ENCODE measurements around the gene DLG3. TPM values are rescaled to one million over a fixed set of nuclear protein-coding genes. Genes with fewer than 3 reads are reported as not detected.

Gene DLG3
- total and polyA plus RNA-seq, 10 of the 15 experiments (the other 5 are each of a cell fraction or from before 2014, with no cell fraction given): 1.3 to 32.2 (median 3.9) TPM

DNA sequence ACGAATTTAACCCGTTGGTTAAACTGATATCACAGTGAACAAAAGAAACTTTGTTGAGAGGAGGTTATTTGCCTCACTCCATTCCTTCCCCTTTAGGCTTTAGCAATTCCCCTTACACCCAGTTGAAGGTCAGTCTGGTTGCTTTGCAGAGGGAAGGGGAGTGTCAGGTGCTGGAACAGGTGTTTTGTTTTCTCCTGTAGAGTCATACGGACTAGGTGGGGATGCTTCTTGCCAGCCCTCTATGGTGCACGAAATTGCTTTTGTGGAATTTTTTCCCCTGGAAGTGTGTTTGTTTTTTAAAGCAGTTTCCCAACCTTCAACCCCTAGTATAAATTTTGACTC lies 33.1 kb downstream of the DLG3 start (continued):
- TF ChIP-seq ESRRA (IDR thresholded peaks at IDR 0.05; ENCODE audit: low read length): no peak
- TF ChIP-seq NRF1 (conservative IDR thresholded peaks at IDR 0.05; ENCODE audit: low read depth, low read length): no peak

DNA sequence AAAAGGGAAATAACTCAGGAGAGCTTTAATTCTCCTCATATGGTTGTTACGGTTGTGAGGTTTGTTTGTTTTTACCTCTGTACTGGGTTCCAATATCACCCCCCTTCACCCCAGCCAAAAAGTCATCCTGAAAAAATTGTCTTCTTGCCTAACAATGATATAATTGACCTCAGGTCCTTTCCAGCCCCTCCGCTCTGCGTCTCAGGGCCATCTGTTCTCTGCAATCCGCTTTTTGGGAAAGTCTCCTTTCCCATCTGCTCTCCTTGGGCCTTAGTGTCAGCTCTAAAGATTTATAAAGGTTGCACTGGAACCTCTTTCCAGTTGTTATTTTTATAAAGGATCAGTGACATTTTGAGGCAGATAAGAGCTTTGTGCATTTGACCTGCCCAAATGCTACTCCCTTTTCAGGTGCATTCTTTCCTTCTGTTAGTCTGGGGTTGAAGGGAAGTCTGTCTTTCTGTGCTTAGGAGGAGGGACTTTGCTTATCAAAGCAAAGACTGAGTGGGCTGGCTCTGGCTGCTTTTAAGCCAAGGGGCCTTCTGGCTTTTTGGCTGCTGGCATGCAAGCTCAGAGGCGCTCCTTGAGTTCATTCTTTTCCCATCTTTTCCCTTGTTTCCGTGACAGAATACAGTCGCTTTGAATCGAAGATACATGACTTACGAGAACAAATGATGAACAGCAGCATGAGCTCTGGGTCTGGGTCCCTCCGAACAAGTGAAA lies 34.1 kb downstream of the DLG3 start:
- H3K9ac ChIP-seq (ENCODE audit: control insufficient read depth, insufficient read depth, low read length): no peak overlapping the region
- H3K4me3 ChIP-seq: no peak overlapping the region
- no peak for FAIRE-seq
- no peak for DNase-seq (ENCODE audit: low read depth, low spot score)
- ChIA-PET RAD21 (ENCODE audit: unreplicated experiment) (no interaction called here), SMC1A (ENCODE audit: uncharacterized antibody, unreplicated experiment) (interaction anchor here (0.8 kb wide), 1 partner anchor 10 kb away, joined by 3 read pairs; no protein-coding TSS in a partner anchor), POLR2A (no interaction called here), CTCF (interaction anchor here (0.7 to 1.3 kb wide), 4 partner anchors 11 to 76 kb away, joined by 3 to 4 read pairs (median 3); no protein-coding TSS in a partner anchor)
- WGBS (ENCODE audit: insufficient coverage, insufficient replicate concordance, low lambda C conversion rate, missing lambda C conversion rate): 48% methylated on average over 10 of the region's 10 CpGs
- H3K79me2 ChIP-seq (ENCODE audit: control insufficient read depth, insufficient read depth, low read length): no peaks in the 10 kb centered on the region
- no peaks in the 10 kb centered on the region for H3K27me3 ChIP-seq (replicated peaks in 1 of 2; ENCODE audit: control insufficient read depth in 2 of 2, insufficient read depth in 2 of 2, low read length in 1 of 2)
- H3K9me3 ChIP-seq (replicated peaks; ENCODE audit: control insufficient read depth, insufficient read depth, low read length): no peaks in the 10 kb centered on the region
- TF ChIP-seq CHD4 (IDR thresholded peaks at IDR 0.05) (no peak), JUNB (IDR thresholded peaks at IDR 0.05) (no peak)
- TF ChIP-seq, protein P1, sequence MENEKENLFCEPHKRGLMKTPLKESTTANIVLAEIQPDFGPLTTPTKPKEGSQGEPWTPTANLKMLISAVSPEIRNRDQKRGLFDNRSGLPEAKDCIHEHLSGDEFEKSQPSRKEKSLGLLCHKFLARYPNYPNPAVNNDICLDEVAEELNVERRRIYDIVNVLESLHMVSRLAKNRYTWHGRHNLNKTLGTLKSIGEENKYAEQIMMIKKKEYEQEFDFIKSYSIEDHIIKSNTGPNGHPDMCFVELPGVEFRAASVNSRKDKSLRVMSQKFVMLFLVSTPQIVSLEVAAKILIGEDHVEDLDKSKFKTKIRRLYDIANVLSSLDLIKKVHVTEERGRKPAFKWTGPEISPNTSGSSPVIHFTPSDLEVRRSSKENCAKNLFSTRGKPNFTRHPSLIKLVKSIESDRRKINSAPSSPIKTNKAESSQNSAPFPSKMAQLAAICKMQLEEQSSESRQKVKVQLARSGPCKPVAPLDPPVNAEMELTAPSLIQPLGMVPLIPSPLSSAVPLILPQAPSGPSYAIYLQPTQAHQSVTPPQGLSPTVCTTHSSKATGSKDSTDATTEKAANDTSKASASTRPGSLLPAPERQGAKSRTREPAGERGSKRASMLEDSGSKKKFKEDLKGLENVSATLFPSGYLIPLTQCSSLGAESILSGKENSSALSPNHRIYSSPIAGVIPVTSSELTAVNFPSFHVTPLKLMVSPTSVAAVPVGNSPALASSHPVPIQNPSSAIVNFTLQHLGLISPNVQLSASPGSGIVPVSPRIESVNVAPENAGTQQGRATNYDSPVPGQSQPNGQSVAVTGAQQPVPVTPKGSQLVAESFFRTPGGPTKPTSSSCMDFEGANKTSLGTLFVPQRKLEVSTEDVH (IDR thresholded peaks at IDR 0.05; ENCODE audit: low read depth, partially characterized antibody): no peak
- TF ChIP-seq, protein P2, sequence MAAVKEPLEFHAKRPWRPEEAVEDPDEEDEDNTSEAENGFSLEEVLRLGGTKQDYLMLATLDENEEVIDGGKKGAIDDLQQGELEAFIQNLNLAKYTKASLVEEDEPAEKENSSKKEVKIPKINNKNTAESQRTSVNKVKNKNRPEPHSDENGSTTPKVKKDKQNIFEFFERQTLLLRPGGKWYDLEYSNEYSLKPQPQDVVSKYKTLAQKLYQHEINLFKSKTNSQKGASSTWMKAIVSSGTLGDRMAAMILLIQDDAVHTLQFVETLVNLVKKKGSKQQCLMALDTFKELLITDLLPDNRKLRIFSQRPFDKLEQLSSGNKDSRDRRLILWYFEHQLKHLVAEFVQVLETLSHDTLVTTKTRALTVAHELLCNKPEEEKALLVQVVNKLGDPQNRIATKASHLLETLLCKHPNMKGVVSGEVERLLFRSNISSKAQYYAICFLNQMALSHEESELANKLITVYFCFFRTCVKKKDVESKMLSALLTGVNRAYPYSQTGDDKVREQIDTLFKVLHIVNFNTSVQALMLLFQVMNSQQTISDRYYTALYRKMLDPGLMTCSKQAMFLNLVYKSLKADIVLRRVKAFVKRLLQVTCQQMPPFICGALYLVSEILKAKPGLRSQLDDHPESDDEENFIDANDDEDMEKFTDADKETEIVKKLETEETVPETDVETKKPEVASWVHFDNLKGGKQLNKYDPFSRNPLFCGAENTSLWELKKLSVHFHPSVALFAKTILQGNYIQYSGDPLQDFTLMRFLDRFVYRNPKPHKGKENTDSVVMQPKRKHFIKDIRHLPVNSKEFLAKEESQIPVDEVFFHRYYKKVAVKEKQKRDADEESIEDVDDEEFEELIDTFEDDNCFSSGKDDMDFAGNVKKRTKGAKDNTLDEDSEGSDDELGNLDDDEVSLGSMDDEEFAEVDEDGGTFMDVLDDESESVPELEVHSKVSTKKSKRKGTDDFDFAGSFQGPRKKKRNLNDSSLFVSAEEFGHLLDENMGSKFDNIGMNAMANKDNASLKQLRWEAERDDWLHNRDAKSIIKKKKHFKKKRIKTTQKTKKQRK (IDR thresholded peaks at IDR 0.05; ENCODE audit: low read depth, low read length): no peak
- no peak overlapping the region for H2AFZ ChIP-seq (ENCODE audit: control insufficient read depth, low read depth, low read length)
- BruUV-seq (replicated peaks): no TSS peak
- H3K4me2 ChIP-seq (ENCODE audit: control insufficient read depth, insufficient read depth): no peak overlapping the region
- no peaks in the 10 kb centered on the region for H4K20me1 ChIP-seq (ENCODE audit: control insufficient read depth, insufficient read depth)
- no peaks in the 10 kb centered on the region for H3K36me3 ChIP-seq (ENCODE audit: control insufficient read depth in 2 of 2, insufficient read depth in 2 of 2, low read length in 1 of 2)
- in situ Hi-C loops (cut with MboI): no loop called here
- H3K4me1 ChIP-seq (ENCODE audit: control insufficient read depth, insufficient read depth, low read length): no peaks in the 10 kb centered on the region
- ATAC-seq: no peak
- intact Hi-C loops (cut with micrococcal nuclease; ENCODE audit: unreplicated experiment): no loop called here
- no peak overlapping the region for H3K27ac ChIP-seq (ENCODE audit: control insufficient read depth, insufficient read depth)
